Measurements from ENCODE around the gene FAM180B. TPM values are rescaled to one million over a fixed set of nuclear protein-coding genes. Genes with fewer than 3 reads are reported as not detected.
"Not testable (repeated sequence)": the region's sequence is repeated elsewhere in the genome, so short reads cannot be mapped to it uniquely, and the experiment has no call there.

Gene FAM180B
- total and polyA plus RNA-seq, 8 donors: 0.13 to 0.35 (median 0.25) TPM; not detected in 2

DNA sequence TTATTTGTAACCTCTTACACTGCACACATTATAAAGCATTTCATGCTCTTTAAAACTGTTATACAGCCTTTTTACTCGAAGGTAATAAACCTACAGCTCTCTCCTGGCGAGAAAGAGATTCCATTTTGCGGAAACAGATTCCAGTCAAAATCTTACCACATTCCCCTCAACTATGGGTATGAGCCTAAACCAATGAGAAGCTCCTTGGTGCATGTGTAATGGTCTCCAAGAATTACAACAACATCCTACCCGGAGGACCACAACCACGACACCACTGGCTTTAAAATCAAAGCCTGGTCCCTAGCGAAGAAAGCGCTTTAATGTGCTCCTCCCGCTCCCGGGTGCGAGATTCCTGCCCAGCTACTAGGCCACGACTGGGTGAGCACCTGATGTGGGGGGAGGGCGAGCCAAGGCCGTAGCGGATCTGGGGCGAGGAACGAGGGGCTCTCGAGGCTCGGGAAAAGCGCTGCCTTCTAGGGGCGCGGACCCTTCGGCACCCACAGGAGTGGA, 34.4 kb upstream of the FAM180B start:
- intact Hi-C loops (cut with DNase I): loop anchor here in 1 of 2 donors (10.0 kb wide), 1 partner anchor 67 kb away; no protein-coding TSS in a partner anchor
- Histone ChIP-seq H3K36me3 (no peaks in the 10 kb centered on the region), H3K4me3 (peak overlapping the region; percentile 96 to 98), H3K27me3 (no peaks in the 10 kb centered on the region), H3K4me1 (peaks cover 9 to 57% of the 10 kb centered on the region in 2 donors), H3K9me3 (no peaks in the 10 kb centered on the region), H3K27ac (peak overlapping the region; percentile 94)
- TF ChIP-seq, protein P1, sequence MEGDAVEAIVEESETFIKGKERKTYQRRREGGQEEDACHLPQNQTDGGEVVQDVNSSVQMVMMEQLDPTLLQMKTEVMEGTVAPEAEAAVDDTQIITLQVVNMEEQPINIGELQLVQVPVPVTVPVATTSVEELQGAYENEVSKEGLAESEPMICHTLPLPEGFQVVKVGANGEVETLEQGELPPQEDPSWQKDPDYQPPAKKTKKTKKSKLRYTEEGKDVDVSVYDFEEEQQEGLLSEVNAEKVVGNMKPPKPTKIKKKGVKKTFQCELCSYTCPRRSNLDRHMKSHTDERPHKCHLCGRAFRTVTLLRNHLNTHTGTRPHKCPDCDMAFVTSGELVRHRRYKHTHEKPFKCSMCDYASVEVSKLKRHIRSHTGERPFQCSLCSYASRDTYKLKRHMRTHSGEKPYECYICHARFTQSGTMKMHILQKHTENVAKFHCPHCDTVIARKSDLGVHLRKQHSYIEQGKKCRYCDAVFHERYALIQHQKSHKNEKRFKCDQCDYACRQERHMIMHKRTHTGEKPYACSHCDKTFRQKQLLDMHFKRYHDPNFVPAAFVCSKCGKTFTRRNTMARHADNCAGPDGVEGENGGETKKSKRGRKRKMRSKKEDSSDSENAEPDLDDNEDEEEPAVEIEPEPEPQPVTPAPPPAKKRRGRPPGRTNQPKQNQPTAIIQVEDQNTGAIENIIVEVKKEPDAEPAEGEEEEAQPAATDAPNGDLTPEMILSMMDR (IDR thresholded peaks at IDR 0.05): no peak
- ATAC-seq: peak; percentile 39
- DNase-seq: peak in 1 of 4 donors; percentile 56

DNA sequence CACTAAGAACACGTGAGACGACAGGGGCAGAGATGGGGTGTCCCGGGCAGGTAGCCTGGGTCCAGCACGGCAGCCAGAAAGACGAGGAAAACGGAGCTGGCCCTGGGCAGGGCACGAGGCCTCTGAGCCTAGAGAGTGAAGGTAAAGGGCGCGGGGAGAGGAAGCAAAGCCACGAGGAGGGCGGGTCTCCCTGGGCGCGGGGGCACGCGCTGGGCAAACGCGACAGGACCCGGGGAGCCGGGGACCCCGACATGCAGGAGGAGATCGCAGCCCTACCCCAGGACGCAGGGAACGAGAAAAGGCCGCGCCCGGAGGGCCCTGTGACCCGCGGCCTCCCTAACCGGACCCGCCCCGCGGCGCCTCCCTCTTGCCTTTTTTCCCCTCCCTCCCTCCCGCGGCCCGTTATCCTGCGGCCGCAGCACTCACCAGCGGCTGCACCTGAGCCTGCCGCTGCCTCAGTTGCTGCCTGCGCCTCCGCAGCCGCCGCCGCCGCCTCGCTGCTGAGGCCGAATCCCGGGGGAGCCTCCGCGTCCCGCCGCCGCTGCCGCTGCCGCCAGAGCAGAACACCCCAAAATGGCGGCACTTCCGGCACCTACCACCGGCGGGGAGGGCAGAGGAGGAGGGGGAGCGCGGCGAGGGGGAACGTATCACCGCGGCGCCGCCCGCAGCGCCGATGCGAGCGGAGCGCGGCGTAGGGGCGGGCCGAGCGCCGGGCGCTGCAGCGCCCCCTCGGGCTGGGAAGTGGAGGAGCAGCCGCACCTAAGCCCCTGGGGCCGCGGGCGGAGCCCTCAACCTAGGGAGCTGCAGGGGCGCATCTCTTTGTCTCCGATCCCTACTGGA, 33.7 kb upstream of the FAM180B start, which contains the start of gene CELF1:
Gene CELF1 (minus strand): TSS at position 567 of the 840 bp plus-strand sequence. CDS start 53,609 bp downstream, outside the sequence.
- intact Hi-C loops (cut with DNase I): loop anchor here in 1 of 2 donors (10.0 kb wide), 1 partner anchor 68 kb away; no protein-coding TSS in a partner anchor
- ATAC-seq (peak; percentile 98), DNase-seq (peak; percentile 87 to 99 (median 94))
- Histone ChIP-seq H3K27me3 (no peaks in the 10 kb centered on the region), H3K4me1 (peaks cover 9 to 50% of the 10 kb centered on the region in 2 donors), H3K27ac (peak within 1 kb of the TSS; percentile 94), H3K9me3 (no peaks in the 10 kb centered on the region), H3K36me3 (no peaks in the 10 kb centered on the region), H3K4me3 (peak within 1 kb of the TSS; percentile 96 to 98)
- TF ChIP-seq, protein P1 (IDR thresholded peaks at IDR 0.05): peak; percentile 95 to 98

DNA sequence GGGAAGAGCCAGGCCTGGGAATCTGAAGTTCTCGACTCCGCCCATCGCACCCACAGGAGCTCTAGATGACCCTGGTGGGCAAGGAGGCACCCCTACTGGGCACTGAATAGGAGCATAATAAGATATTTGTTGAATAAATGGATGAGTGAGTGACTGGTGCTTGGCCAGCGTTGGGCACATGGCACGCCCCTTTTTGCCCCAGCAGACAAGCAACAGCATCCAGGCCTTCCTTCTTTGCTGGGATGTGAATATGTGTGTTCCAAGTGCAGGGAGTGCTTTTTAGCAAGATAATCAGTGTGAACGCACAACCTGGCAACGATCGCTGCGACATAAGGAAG, 33.1 kb upstream of the FAM180B start:
- H3K4me1 ChIP-seq: peaks cover 9 to 44% of the 10 kb centered on the region in 2 donors
- intact Hi-C loops (cut with DNase I): loop anchor here in 1 of 2 donors (10.0 kb wide), 1 partner anchor 69 kb away; no protein-coding TSS in a partner anchor
- no peaks in the 10 kb centered on the region for H3K9me3 ChIP-seq
- no peaks in the 10 kb centered on the region for H3K36me3 ChIP-seq
- peak overlapping the region; percentile 96 to 98 for H3K4me3 ChIP-seq
- DNase-seq (no peak), ATAC-seq (peak; percentile 12)
- no peaks in the 10 kb centered on the region for H3K27me3 ChIP-seq
- H3K27ac ChIP-seq: peak overlapping the region; percentile 94
- TF ChIP-seq, protein P1 (IDR thresholded peaks at IDR 0.05): peak in 1 of 2 donors; percentile 29

DNA sequence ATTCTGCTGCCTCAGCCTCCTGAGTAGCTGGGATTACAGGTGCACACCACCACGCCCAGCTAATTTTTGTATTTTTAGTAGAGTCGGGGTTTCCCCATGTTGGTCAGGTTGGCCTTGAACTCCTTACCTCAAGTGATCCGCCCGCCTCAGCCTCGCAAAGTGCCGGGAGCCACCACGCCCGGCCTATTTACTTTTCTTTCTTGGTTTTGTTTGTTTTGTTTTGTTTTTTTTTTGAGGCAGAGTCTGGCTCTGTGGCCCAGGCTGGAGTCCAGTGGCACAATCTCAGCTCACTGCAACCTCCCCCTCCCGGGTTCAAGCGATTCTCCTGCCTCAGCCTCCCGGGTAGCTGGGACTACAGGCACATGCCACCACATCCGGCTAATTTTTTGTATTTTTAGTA, 29.5 kb upstream of the FAM180B start:
- H3K4me3 ChIP-seq, H3K27me3 ChIP-seq, H3K27ac ChIP-seq, ATAC-seq, H3K36me3 ChIP-seq, DNase-seq, H3K9me3 ChIP-seq: not testable (repeated sequence)
- peaks cover under 1 to 15% of the 10 kb centered on the region in 2 donors for H3K4me1 ChIP-seq
- intact Hi-C loops (cut with DNase I): loop anchor here in 1 of 2 donors (10.0 kb wide), 1 partner anchor 72 kb away; no protein-coding TSS in a partner anchor

DNA sequence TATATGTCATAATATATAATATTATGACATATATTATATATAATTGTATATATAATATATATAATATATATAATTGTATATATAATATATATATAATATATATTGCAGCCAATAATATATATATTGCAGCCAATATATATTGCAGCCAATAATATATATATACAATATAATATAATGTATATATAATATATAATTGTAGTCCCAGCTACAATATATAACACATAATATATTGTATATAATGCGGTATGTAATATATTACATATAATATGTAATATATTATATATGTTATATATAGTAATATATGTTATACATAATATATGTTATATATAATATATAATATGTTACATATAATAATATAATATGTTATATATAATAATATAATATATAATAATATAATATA, 27.8 kb upstream of the FAM180B start:
- TF ChIP-seq, protein P1 (IDR thresholded peaks at IDR 0.05): no peak
- Histone ChIP-seq H3K27ac (no peak overlapping the region), H3K4me3 (no peak overlapping the region), H3K27me3 (no peaks in the 10 kb centered on the region), H3K4me1 (peaks cover 0 to 8% of the 10 kb centered on the region in 2 donors), H3K36me3 (no peaks in the 10 kb centered on the region), H3K9me3 (no peaks in the 10 kb centered on the region)
- intact Hi-C loops (cut with DNase I): loop anchor here in 1 of 2 donors (10.0 kb wide), 1 partner anchor 74 kb away; no protein-coding TSS in a partner anchor
- ATAC-seq (no peak), DNase-seq (no peak)
